Activated T-cell treated with anti-CD3 and anti-CD28 coated beads, Interleukin-2, amount 50 U/mL, for 24 hours (primary cell): Measurements from ENCODE around the gene RAB6B.

Experiments
- DNase-seq: peaks from one replicate; pipeline ENCODE4 v3.0.0-alpha.2; 2020
- H3K27ac Mint-ChIP-seq: 2 replicates; pipeline ENCODE4 v1.8.0; 2020; ENCODE audit warnings: mild to moderate bottlenecking, mixed read lengths
- H3K27me3 Mint-ChIP-seq: 2 replicates; pipeline ENCODE4 v1.8.0; 2020; ENCODE audit warnings: mixed read lengths
- H3K36me3 Mint-ChIP-seq: 2 replicates; pipeline ENCODE4 v1.8.0; 2020; ENCODE audit warnings: low read depth, mixed read lengths
- H3K4me1 Mint-ChIP-seq: 2 replicates; pipeline ENCODE4 v1.8.0; 2020; ENCODE audit warnings: low read depth, mixed read lengths
- H3K4me3 Mint-ChIP-seq: 2 replicates; pipeline ENCODE4 v1.8.0; 2020; ENCODE audit warnings: mild to moderate bottlenecking, moderate library complexity, mixed read lengths
- H3K9me3 Mint-ChIP-seq: 2 replicates; pipeline ENCODE4 v1.8.0; 2020; ENCODE audit warnings: mixed read lengths

Gene RAB6B

GRCh38 chr3:133869586-133869985, 26.1 kb downstream of the RAB6B start:
- Mint-ChIP-seq H3K36me3 (no peaks in the 10 kb centered on the region), H3K27me3 (peaks cover 28% of the 10 kb centered on the region), H3K4me1 (no peaks in the 10 kb centered on the region), H3K27ac (no peak overlapping the region), H3K9me3 (no peaks in the 10 kb centered on the region), H3K4me3 (no peak overlapping the region)
- DNase-seq: no peak

- Mint-ChIP-seq H3K9me3 (no peaks in the 10 kb centered on the region), H3K36me3 (no peaks in the 10 kb centered on the region), H3K4me3 (no peak overlapping the region), H3K27me3 (peaks cover 28% of the 10 kb centered on the region), H3K27ac (no peak overlapping the region), H3K4me1 (no peaks in the 10 kb centered on the region)
- DNase-seq: no peak
Observed at GRCh38 chr3:133868758-133869475, 26.8 kb downstream of the RAB6B start.

- Mint-ChIP-seq H3K4me1 (no peaks in the 10 kb centered on the region), H3K4me3 (no peak overlapping the region), H3K9me3 (no peaks in the 10 kb centered on the region), H3K27me3 (peaks cover 28% of the 10 kb centered on the region), H3K27ac (no peak overlapping the region), H3K36me3 (no peaks in the 10 kb centered on the region)
- DNase-seq: no peak
Observed at GRCh38 chr3:133868186-133868585, 27.5 kb downstream of the RAB6B start.

GRCh38 chr3:133866141-133866540, 29.5 kb downstream of the RAB6B start:
- H3K36me3 Mint-ChIP-seq: no peaks in the 10 kb centered on the region
- DNase-seq: no peak
- no peak overlapping the region for H3K4me3 Mint-ChIP-seq
- H3K9me3 Mint-ChIP-seq: no peaks in the 10 kb centered on the region
- H3K27ac Mint-ChIP-seq: no peak overlapping the region
- no peaks in the 10 kb centered on the region for H3K4me1 Mint-ChIP-seq
- peaks cover 26% of the 10 kb centered on the region for H3K27me3 Mint-ChIP-seq

- H3K27me3 Mint-ChIP-seq: peaks cover 24% of the 10 kb centered on the region
Observed at GRCh38 chr3:133865136-133865855, 30.4 kb downstream of the RAB6B start.

GRCh38 chr3:133864616-133865015, 31.1 kb downstream of the RAB6B start:
- Mint-ChIP-seq H3K4me3 (no peak overlapping the region), H3K36me3 (no peaks in the 10 kb centered on the region), H3K27ac (no peak overlapping the region), H3K27me3 (peaks cover 20% of the 10 kb centered on the region), H3K9me3 (no peaks in the 10 kb centered on the region), H3K4me1 (no peaks in the 10 kb centered on the region)
- no peak for DNase-seq

More at GRCh38 chr3:133865136-133865855, 30.4 kb downstream of the RAB6B start:
- Mint-ChIP-seq H3K4me1 (no peaks in the 10 kb centered on the region), H3K36me3 (no peaks in the 10 kb centered on the region), H3K9me3 (no peaks in the 10 kb centered on the region), H3K27ac (no peak overlapping the region), H3K4me3 (no peak overlapping the region)
- DNase-seq: no peak

GRCh38 chr3:133863911-133864310, 31.8 kb downstream of the RAB6B start:
- no peak overlapping the region for H3K4me3 Mint-ChIP-seq
- no peaks in the 10 kb centered on the region for H3K9me3 Mint-ChIP-seq

GRCh38 chr3:133862161-133862560, 33.5 kb downstream of the RAB6B start:
- no peaks in the 10 kb centered on the region for H3K36me3 Mint-ChIP-seq
- H3K9me3 Mint-ChIP-seq: no peaks in the 10 kb centered on the region
- H3K4me1 Mint-ChIP-seq: peaks cover 6% of the 10 kb centered on the region
- no peak overlapping the region for H3K4me3 Mint-ChIP-seq
- peaks cover 1% of the 10 kb centered on the region for H3K27me3 Mint-ChIP-seq
- H3K27ac Mint-ChIP-seq: no peak overlapping the region
- DNase-seq: no peak

More at GRCh38 chr3:133863911-133864310, 31.8 kb downstream of the RAB6B start:
- Mint-ChIP-seq H3K27me3 (peaks cover 15% of the 10 kb centered on the region), H3K36me3 (no peaks in the 10 kb centered on the region), H3K4me1 (no peaks in the 10 kb centered on the region), H3K27ac (no peak overlapping the region)
- no peak for DNase-seq

GRCh38 chr3:133860519-133860918, 35.2 kb downstream of the RAB6B start:
- Mint-ChIP-seq H3K4me3 (no peak overlapping the region), H3K36me3 (no peaks in the 10 kb centered on the region), H3K9me3 (no peaks in the 10 kb centered on the region), H3K27ac (no peak overlapping the region), H3K27me3 (no peaks in the 10 kb centered on the region), H3K4me1 (peaks cover 6% of the 10 kb centered on the region)
- DNase-seq: no peak

GRCh38 chr3:133859381-133860234, 36.1 kb downstream of the RAB6B start:
- Mint-ChIP-seq H3K4me3 (no peak overlapping the region), H3K4me1 (peaks cover 6% of the 10 kb centered on the region), H3K27ac (no peak overlapping the region), H3K27me3 (no peaks in the 10 kb centered on the region), H3K9me3 (no peaks in the 10 kb centered on the region), H3K36me3 (no peaks in the 10 kb centered on the region)
- DNase-seq: no peak

- H3K27ac Mint-ChIP-seq: peak overlapping the region; percentile 2
Observed at GRCh38 chr3:133857767-133858166, 37.9 kb downstream of the RAB6B start.

GRCh38 chr3:133856316-133856715, 39.4 kb downstream of the RAB6B start:
- H3K4me3 Mint-ChIP-seq: no peak overlapping the region
- no peaks in the 10 kb centered on the region for H3K27me3 Mint-ChIP-seq
- H3K4me1 Mint-ChIP-seq: peaks cover 8% of the 10 kb centered on the region
- DNase-seq: no peak
- H3K9me3 Mint-ChIP-seq: no peaks in the 10 kb centered on the region
- no peak overlapping the region for H3K27ac Mint-ChIP-seq
- H3K36me3 Mint-ChIP-seq: no peaks in the 10 kb centered on the region

More at GRCh38 chr3:133857767-133858166, 37.9 kb downstream of the RAB6B start:
- DNase-seq: no peak
- H3K4me3 Mint-ChIP-seq: no peak overlapping the region
- H3K27me3 Mint-ChIP-seq: no peaks in the 10 kb centered on the region
- H3K9me3 Mint-ChIP-seq: no peaks in the 10 kb centered on the region
- H3K4me1 Mint-ChIP-seq: peaks cover 6% of the 10 kb centered on the region
- no peaks in the 10 kb centered on the region for H3K36me3 Mint-ChIP-seq

GRCh38 chr3:133855772-133856171, 39.9 kb downstream of the RAB6B start:
- no peaks in the 10 kb centered on the region for H3K9me3 Mint-ChIP-seq
- H3K4me1 Mint-ChIP-seq: peaks cover 10% of the 10 kb centered on the region
- H3K27ac Mint-ChIP-seq: no peak overlapping the region
- no peaks in the 10 kb centered on the region for H3K27me3 Mint-ChIP-seq
- H3K36me3 Mint-ChIP-seq: no peaks in the 10 kb centered on the region
- no peak for DNase-seq
- no peak overlapping the region for H3K4me3 Mint-ChIP-seq

GRCh38 chr3:133855002-133855370, 40.7 kb downstream of the RAB6B start:
- no peaks in the 10 kb centered on the region for H3K36me3 Mint-ChIP-seq
- H3K27me3 Mint-ChIP-seq: no peaks in the 10 kb centered on the region
- no peaks in the 10 kb centered on the region for H3K9me3 Mint-ChIP-seq
- no peak overlapping the region for H3K4me3 Mint-ChIP-seq
- H3K4me1 Mint-ChIP-seq: peaks cover 10% of the 10 kb centered on the region
- H3K27ac Mint-ChIP-seq: no peak overlapping the region
- no peak for DNase-seq
